SKM-1 treated with dmso at 0.1 percent for 144 hours (cell line): Measurements from ENCODE around the gene BCL6.

ENCODE experiments used
- DNase-seq: peaks from one replicate; lab custom pipeline; 2025; ENCODE audit not compliant: unreplicated experiment; lab: John Stamatoyannopoulos, UW

Gene BCL6

GRCh38 chr3:187762792-187763191, 17.5 kb upstream of the BCL6 start:
- no peak for DNase-seq

GRCh38 chr3:187759601-187760000, 14.3 kb upstream of the BCL6 start:
- no peak for DNase-seq

DNA sequence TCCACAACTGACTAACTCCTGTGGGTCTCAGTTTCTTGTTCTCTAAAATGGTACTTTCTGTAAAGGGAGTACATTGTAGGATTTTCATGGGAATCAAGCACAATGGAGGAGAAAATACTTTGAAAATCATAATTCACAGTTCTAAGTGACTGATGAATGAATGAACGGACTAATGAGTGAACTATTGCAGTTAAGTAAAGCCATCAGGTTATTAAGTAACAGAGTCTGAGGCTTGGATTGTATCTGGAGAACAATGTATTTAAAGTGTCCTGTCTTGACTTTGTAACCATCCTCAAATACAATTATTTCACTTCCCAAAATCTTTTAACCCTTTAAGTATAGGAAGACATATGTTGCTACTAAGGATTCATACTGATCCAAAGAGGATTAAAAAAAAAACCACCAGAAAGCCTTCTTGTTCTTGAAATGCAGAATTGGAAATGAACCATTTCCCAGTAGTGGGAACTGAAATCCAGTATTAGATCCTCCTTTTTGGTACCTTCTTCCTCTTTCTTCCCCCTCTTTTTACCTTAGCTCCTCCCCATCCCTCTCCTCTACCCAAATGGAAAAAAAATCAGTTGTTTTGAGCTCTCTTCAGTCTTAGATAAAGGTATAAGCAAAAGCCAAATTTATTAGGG, 13.2 kb upstream of the BCL6 start:
- DNase-seq: no peak

GRCh38 chr3:187753516-187753915, 8.2 kb upstream of the BCL6 start:
- no peak for DNase-seq

- DNase-seq: no peak
Measured at GRCh38 chr3:187750513-187751123, 5.3 kb upstream of the BCL6 start.

GRCh38 chr3:187750006-187750512, 4.8 kb upstream of the BCL6 start:
- no peak for DNase-seq

DNA sequence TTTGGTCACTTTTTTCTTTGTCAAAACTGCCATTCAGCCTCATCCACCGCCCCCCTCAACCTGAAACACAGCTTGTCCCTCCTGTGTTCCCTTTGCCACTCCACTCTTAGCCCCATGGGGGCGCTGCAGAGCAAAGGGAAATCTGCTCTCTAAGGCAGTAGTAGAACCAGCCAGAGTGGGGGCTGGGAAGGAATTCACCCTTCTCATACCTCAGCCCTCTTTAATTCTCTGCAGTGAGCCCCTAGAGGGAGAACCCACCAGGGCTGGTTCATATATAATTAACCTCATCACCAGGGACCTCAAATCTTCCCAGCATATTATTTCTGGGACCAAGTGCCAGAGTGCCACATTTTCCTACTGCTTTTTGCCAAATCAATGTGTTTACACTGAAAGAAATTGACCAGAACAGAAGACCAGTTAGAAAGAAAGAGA, 2.8 kb upstream of the BCL6 start:
- peak; percentile 67 for DNase-seq

DNA sequence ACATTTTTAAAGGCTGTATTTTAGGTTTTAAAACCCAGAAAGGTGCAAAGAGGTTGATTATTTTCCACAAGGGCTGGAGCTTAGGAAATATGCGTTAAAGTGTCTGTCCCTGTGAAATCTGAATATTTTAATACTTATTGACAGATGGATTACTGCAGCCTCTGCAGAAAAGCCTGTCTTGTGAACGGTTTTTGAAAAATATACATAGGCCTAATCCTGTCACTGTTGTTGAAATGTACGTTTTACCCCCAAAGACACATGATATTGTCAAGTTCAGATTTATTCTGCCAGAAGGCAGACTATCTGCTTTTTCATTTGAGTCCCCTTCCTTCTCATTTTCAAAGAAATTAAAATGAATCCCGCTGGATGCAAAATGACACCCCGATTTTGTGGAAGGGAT, 2.2 kb upstream of the BCL6 start:
- no peak for DNase-seq

DNA sequence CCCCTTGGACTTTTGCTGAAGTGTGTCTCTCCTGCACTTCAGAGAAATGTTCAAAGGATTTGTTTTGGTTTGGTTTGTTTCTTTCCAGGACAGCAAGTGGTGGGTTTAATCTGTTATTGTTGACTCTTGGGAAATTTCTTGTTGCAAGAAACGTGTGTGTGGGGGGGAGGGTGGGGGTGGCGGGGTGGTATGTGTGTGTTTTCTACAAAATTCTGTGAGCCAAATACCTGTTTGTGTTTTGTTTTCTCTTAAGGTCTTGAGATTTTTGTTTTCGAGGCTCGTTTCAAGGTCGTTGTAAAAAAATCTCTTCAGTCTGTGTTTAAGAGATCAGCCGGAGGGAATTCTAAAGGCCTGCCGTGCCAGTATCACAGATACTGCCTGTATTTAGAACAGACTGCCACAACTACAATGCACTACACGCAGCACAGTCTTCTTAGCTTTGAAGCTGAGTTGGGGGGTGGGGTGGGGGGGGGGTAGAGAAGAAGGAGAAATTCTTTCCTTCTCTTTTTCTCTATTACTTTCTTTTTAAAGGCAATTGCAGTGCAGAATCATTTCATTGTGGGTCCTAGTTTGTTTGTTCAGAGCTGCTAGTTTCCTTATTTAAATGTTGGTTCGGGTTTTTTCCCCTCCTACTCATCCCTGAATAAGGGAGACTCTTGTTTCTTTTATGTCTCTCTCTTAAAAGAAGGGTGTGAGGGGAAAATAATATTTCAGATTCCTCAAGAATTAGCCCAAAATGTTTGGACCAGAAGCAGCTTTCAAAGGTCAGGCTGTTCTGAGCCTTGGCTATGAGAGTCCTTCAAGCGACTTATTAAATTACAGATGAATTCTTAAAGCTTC, 1.4 kb upstream of the BCL6 start:
- DNase-seq: no peak

DNA sequence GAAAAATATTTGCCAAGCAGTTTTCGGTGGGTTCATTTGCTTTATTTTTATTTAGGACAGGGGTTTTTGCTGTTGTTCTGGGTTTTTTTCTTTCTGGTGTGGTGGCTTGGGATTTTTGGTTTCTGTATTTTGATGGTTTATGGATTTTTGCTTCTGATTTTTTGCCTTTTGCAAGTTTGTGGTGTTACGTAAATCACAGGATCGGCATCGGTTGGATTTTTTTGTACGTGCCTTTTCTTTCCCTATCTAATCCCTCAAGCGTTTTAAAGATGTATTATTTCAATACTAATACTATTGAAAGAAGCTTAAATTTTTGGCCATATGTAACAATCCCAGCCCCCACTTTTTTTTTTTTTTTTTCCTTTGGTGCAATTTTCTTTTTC, 782 bp upstream of the BCL6 start:
- no peak for DNase-seq

GRCh38 chr3:187744169-187745151, 808 bp downstream of the BCL6 start:
- DNase-seq: peak; percentile 39

GRCh38 chr3:187743195-187744141, 1.8 kb downstream of the BCL6 start:
- peak; percentile 28 for DNase-seq

GRCh38 chr3:187742351-187743171, 2.7 kb downstream of the BCL6 start:
- peak; percentile 67 for DNase-seq

DNA sequence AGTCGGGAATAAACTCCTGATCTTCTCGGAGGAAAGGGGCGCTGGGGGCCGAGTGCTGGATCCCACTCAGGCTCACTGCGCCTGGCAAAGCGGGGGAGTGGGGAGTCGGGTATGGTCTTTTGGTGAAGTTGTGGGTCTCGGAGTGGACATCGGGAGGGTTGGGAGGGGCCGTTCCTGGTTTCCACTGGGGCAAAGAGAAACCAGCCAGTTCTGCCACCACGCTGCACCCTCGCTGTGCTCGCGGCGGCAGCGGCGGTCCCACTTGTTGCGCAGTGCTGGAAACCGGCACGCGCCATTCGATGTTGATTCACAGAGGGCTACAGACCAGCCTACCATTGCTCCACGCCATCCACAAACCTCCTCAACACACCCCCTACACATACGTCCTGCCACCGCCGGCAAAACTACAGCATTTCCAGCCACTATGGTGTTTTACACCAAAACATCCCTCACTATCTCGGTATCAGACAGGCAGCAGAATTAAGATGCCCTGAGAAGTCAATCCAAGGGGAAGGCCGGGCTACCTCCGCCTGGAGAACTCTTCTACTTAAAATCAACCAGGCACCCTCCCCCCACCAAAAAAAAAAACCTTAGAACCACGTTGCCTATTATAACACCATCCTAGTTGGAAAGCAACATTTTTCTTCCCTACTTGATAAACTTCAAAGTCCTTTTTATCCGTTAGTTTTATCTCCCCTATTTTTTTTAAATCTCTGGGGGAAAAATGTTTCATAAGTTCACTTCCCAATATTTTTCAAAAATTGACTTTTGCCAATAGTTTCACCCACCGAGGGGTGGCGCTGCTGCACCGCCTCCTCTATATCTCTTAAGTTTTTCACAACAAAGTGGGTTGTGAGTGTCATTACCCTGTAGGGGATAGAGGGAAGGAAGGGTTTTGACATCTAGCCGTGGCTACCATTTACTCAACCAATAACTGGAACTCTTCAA, 3.6 kb downstream of the BCL6 start:
- peak; percentile 89 for DNase-seq

DNA sequence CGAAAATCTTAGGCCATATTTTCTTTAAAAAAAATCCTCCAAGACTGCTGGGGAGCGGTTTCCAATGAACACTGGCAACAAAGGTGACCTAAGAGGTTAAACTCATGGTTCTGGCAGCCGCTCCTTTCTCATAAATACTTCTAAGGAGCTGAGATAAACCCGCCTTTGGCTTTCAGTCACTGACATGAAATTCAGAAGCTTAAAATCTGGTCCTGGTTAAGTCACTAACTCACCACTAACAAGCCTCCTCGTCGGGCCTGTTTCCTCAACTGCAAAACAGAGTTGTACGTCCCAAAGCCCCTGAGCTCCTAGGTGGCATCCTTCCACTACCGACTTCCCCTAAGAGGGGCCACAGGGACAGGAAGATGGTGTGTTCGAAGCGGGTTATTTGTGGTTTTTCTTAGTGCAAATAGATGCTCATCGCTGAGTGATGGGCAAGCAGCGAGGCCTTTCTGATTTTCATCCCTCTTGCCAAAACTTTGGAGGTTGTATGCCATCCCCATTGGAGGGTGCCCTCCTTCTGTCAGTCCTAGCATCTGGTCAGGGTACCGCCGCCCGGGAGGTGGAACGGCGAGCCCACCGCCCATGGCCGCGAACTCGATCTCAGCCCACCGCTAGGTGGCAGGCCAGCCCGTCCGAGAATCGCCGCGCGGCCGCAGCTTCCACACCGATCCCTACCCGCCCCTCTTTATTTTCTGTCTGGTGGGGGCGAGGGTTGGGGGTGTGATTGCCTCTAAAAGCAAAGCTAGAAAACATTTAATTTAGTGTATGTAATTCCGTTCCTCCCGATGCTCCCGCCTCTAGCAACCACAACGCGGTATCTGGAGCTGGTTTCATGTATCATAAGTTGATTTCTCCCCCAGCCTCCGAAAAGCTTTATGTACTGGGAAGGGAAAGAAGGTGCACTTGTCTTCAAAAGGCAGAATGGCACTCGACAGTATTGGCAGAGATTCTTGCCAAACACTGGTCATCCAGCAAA, 4.6 kb downstream of the BCL6 start:
- peak; percentile 36 for DNase-seq

GRCh38 chr3:187739561-187740332, 5.5 kb downstream of the BCL6 start:
- DNase-seq: peak; percentile 78
